PC-3 (cell line): ENCODE data around the gene MAGI2. TPM values are rescaled to one million over a fixed set of nuclear protein-coding genes. Genes with fewer than 3 reads are reported as not detected.
"Not testable (repeated sequence)": the region's sequence is repeated elsewhere in the genome, so short reads cannot be mapped to it uniquely, and the experiment has no call there.

Experiments used
- ATAC-seq: fragments of 200-7000 bp; cut with Tn5 transposase; 2 replicates; pipeline ENCODE4 v1.9.1; 2020; ENCODE audit warnings: mild to moderate bottlenecking, moderate library complexity
- BruUV-seq: library from RNA; stranded (reverse); fragments of 400-500 nt; replicated peaks from 2 replicates; lab custom pipeline; 2021; lab: Mats Ljungman, UMichigan
- CTCF ChIA-PET: fragments of 300-600 bp; sonication (Branson Sonifier 250); formaldehyde crosslinking; loops from one replicate; lab custom pipeline; 2022; ENCODE audit warnings: antibody characterized with exemption; lab: Charles Lee
- POLR2A ChIA-PET: fragments of 300-600 bp; sonication (Branson Sonifier 250); formaldehyde crosslinking; loops from one replicate; lab custom pipeline; 2022; ENCODE audit warnings: antibody characterized with exemption; ENCODE audit not compliant: unreplicated experiment; lab: Charles Lee
- DNase-seq: peaks from one replicate; pipeline ENCODE4 v3.0.0-alpha.2; 2015
- H2AFZ ChIP-seq: fragments of 300-600 bp; sonication (generic); 2 replicates; pipeline ENCODE4 v1.6.0; 2016; ENCODE audit warnings: antibody characterized with exemption, low read length
- H3F3A ChIP-seq: fragments of 300-600 bp; sonication (generic); one replicate; pipeline ENCODE4 v1.6.0; 2017; ENCODE audit warnings: antibody characterized with exemption, low read length, control low read depth, mild to moderate bottlenecking; ENCODE audit not compliant: unreplicated experiment
- H3K27ac ChIP-seq: fragments of 300-600 bp; sonication (generic); 2 replicates; pipeline ENCODE4 v1.5.1; 2016; ENCODE audit warnings: mild to moderate bottlenecking, low read length
- H3K27me3 ChIP-seq: fragments of 300-600 bp; sonication (generic); 2 replicates; pipeline ENCODE4 v1.6.1; 2016; ENCODE audit warnings: low read length, mixed read lengths
- H3K36me3 ChIP-seq: fragments of 300-600 bp; sonication (generic); 2 replicates; pipeline ENCODE4 v1.6.1; 2016; ENCODE audit warnings: low read depth, mixed run types, low read length, mixed read lengths
- H3K4me1 ChIP-seq: fragments of 300-600 bp; sonication (generic); 2 replicates; pipeline ENCODE4 v1.5.1; 2016; ENCODE audit warnings: low read length; ENCODE audit not compliant: insufficient read depth
- H3K4me2 ChIP-seq: fragments of 300-600 bp; sonication (generic); 2 replicates; pipeline ENCODE4 v1.6.0; 2016; ENCODE audit warnings: low read length
- H3K4me3 ChIP-seq: fragments of 300-600 bp; sonication (generic); 2 replicates; pipeline ENCODE4 v1.5.1; 2016; ENCODE audit warnings: mild to moderate bottlenecking, low read length, mixed read lengths
- H3K79me2 ChIP-seq: fragments of 300-600 bp; sonication (generic); 2 replicates; pipeline ENCODE4 v1.6.1; 2017; ENCODE audit warnings: low read length, mixed read lengths
- H3K9ac ChIP-seq: fragments of 300-600 bp; sonication (generic); 2 replicates; pipeline ENCODE4 v1.6.0; 2016; ENCODE audit warnings: mild to moderate bottlenecking, low read length
- H3K9me2 ChIP-seq: fragments of 300-600 bp; sonication (generic); replicated peaks from 2 replicates; pipeline ENCODE4 v1.6.1; 2016; ENCODE audit warnings: mixed run types, low read length, mixed read lengths
- H3K9me3 ChIP-seq: fragments of 300-600 bp; sonication (generic); 2 replicates; pipeline ENCODE4 v1.6.1; 2016; ENCODE audit warnings: low read length, mixed read lengths
- H4K20me1 ChIP-seq: fragments of 300-600 bp; sonication (generic); 2 replicates; pipeline ENCODE4 v1.6.1; 2016; ENCODE audit warnings: low read length, mixed read lengths
- EZH2 ChIP-seq: fragments of 300-600 bp; sonication (generic); IDR thresholded peaks from one replicate; pipeline ENCODE4 v1.6.1; 2017; ENCODE audit warnings: antibody characterized with exemption, mild to moderate bottlenecking, low read length; ENCODE audit not compliant: unreplicated experiment
- EZH2phosphoT487 ChIP-seq: fragments of 300-600 bp; sonication (generic); IDR thresholded peaks from 2 replicates; pipeline ENCODE4 v1.6.1; 2018; ENCODE audit warnings: mild to moderate bottlenecking, antibody characterized with exemption, low read length, borderline replicate concordance
- intact Hi-C: fragments of 100-400 bp; cut with micrococcal nuclease; formaldehyde crosslinking; loops from 2 replicates; pipeline ENCODE4 v1.9.0; 2023
- total RNA-seq: library from RNA; depleted of rRNA; stranded (reverse); fragments of >200 nt; gene quantifications from 2 replicates; pipeline ENCODE4 v1.2.3, GENCODE V29; 2014
- TF ChIP-seq, protein P1 (sequence below): fragments of 300-600 bp; sonication (generic); conservative IDR thresholded peaks from 2 replicates; pipeline ENCODE4 v1.5.1; 2017; ENCODE audit warnings: antibody characterized with exemption, low read depth, mild to moderate bottlenecking, low read length

Gene MAGI2
- total RNA-seq, 1 experiment from 2014 or later, result not detected

DNA sequence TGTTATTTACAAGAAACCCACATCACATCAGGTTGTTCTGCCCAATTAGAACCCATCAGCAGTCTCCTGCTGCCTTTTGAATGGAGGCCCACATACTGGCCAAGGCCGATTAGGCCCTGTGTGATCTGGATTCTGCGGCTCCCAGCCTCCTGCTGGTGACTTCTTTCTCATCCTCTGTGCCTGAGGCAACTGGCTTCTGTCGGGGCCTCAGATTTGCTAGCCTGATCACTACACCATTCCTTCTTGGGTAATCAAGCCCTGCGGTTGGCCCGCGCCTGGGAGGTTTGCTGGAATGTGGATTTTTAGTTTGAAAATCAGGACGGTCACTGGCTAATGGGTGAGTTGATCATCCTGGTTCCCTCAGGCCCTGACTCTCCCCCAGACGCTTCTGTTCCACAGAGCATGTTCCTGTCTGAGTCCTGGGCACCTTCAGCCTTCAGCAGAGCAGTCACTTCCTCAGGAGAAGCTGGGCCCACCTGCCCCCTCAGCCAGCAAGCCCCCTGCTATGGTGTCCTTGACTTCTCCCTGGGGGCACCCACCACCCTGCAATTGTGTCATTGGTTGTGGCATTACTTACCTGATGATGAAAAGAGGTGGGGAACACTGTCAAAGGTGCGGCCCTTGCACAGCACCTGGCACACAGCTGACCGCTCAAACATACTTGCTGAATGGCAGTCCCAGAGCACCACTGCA lies 1447.3 kb downstream of the MAGI2 start:
- ATAC-seq (no peak), DNase-seq (no peak)
- Histone ChIP-seq H2AFZ (no peak overlapping the region), H3K4me2 (no peak overlapping the region), H3K9ac (no peak overlapping the region), H4K20me1 (no peaks in the 10 kb centered on the region), H3K36me3 (no peaks in the 10 kb centered on the region), H3K9me2 (no peaks in the 10 kb centered on the region), H3K27ac (no peak overlapping the region), H3K9me3 (no peaks in the 10 kb centered on the region), H3K79me2 (no peaks in the 10 kb centered on the region), H3K4me3 (no peak overlapping the region), H3K27me3 (no peaks in the 10 kb centered on the region), H3F3A (no peaks in the 10 kb centered on the region), H3K4me1 (no peaks in the 10 kb centered on the region)
- no peak for TF ChIP-seq EZH2
- TF ChIP-seq EZH2phosphoT487, result no peak
- TF ChIP-seq, protein P1, sequence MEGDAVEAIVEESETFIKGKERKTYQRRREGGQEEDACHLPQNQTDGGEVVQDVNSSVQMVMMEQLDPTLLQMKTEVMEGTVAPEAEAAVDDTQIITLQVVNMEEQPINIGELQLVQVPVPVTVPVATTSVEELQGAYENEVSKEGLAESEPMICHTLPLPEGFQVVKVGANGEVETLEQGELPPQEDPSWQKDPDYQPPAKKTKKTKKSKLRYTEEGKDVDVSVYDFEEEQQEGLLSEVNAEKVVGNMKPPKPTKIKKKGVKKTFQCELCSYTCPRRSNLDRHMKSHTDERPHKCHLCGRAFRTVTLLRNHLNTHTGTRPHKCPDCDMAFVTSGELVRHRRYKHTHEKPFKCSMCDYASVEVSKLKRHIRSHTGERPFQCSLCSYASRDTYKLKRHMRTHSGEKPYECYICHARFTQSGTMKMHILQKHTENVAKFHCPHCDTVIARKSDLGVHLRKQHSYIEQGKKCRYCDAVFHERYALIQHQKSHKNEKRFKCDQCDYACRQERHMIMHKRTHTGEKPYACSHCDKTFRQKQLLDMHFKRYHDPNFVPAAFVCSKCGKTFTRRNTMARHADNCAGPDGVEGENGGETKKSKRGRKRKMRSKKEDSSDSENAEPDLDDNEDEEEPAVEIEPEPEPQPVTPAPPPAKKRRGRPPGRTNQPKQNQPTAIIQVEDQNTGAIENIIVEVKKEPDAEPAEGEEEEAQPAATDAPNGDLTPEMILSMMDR, result no peak
- no TSS peak for BruUV-seq
- intact Hi-C loops, result no loop called here
- CTCF ChIA-PET, result no interaction called here
- POLR2A ChIA-PET, result no interaction called here

DNA sequence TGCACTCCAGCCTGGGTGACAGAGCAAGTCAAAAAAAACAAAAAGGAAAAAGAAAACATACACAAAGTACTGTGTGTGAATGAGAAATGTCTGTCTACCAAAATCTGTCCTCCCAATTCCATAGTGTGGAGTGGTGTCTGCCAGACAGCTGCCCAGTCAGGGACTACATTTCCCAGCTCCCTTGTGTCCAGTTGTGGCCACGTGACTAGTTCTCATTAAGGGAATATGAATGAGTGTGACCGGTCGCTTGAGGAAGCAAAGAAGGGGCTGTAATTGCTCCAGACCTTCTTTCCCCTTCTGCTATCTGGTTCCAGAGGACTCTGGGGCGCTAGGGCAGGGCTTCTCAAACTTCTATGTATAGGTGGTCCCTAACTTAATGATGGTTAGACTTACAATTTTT lies 1450.8 kb downstream of the MAGI2 start:
- ATAC-seq, result no peak

DNA sequence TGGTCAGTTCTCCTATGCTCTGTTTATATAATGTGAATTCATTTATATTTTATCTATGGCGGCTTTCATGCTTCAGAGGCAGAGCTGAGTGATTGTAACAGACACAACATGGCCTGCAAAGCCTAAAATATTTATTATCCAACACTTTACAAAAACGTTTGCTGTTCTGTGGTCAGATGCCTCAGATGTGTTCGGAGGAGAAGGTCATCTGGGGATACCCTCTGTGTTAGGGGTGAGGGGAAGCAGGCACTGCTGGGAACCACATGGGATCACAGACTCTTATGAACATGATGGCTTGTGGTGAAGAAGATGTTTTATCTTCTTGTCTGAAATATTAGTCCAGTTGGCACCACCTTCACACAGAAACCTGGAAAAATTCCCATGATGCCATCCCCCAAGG lies 1451.4 kb downstream of the MAGI2 start:
- ATAC-seq (no peak), DNase-seq (no peak)
- H3K9me2 ChIP-seq, result no peaks in the 10 kb centered on the region
- no peaks in the 10 kb centered on the region for H3K79me2 ChIP-seq
- no peaks in the 10 kb centered on the region for H3K27me3 ChIP-seq
- H3F3A ChIP-seq, result no peaks in the 10 kb centered on the region
- POLR2A ChIA-PET, result no interaction called here
- H3K4me2 ChIP-seq, result no peak overlapping the region
- H3K9ac ChIP-seq, result no peak overlapping the region
- H2AFZ ChIP-seq, result no peak overlapping the region
- no peaks in the 10 kb centered on the region for H3K4me1 ChIP-seq
- H3K4me3 ChIP-seq, result no peak overlapping the region
- BruUV-seq, result no TSS peak
- CTCF ChIA-PET, result no interaction called here
- TF ChIP-seq, protein P1, result no peak
- no peak for TF ChIP-seq EZH2
- no peak for TF ChIP-seq EZH2phosphoT487
- intact Hi-C loops, result no loop called here
- H4K20me1 ChIP-seq, result no peaks in the 10 kb centered on the region
- no peak overlapping the region for H3K27ac ChIP-seq
- H3K36me3 ChIP-seq, result no peaks in the 10 kb centered on the region
- no peaks in the 10 kb centered on the region for H3K9me3 ChIP-seq

More for the DNA sequence above, 1450.8 kb downstream of the MAGI2 start:
- intact Hi-C loops, result no loop called here
- Histone ChIP-seq H3K4me3 (no peak overlapping the region), H3K9me2 (no peaks in the 10 kb centered on the region), H3K4me2 (no peak overlapping the region), H2AFZ (no peak overlapping the region), H3K27ac (no peak overlapping the region), H3K36me3 (no peaks in the 10 kb centered on the region), H3K4me1 (no peaks in the 10 kb centered on the region), H3K79me2 (no peaks in the 10 kb centered on the region), H3F3A (no peaks in the 10 kb centered on the region), H4K20me1 (no peaks in the 10 kb centered on the region), H3K9me3 (no peaks in the 10 kb centered on the region), H3K9ac (no peak overlapping the region), H3K27me3 (no peaks in the 10 kb centered on the region)
- ChIA-PET POLR2A (no interaction called here), CTCF (no interaction called here)
- no TSS peak for BruUV-seq
- no peak for TF ChIP-seq EZH2
- TF ChIP-seq, protein P1, result no peak
- TF ChIP-seq EZH2phosphoT487, result no peak
- no peak for DNase-seq

DNA sequence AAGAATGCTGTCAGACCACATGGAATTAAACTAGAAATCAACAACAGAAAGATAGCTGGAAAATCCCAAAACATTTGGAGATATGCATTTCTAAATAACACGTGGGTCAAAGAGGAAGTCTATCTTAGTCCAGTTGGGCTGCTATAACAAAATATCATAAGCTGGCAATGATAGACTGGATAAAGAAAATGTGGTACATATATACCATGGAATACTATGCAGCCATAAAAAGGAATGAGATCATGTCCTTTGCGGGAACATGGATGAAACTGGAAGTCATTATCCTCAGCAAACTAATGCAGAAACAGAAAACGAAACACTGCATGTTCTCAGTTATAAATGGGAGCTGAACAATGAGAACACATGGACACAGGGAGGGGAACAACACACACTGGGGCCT lies 1454.3 kb downstream of the MAGI2 start:
- H3K27ac ChIP-seq, DNase-seq, H3K79me2 ChIP-seq, CTCF ChIA-PET, H3K4me2 ChIP-seq, BruUV-seq, ATAC-seq, H3K27me3 ChIP-seq, H3K9me3 ChIP-seq, H3K9me2 ChIP-seq, H3K36me3 ChIP-seq, intact Hi-C loops, H3F3A ChIP-seq, H4K20me1 ChIP-seq, H3K4me1 ChIP-seq, H3K4me3 ChIP-seq, H2AFZ ChIP-seq, H3K9ac ChIP-seq: not testable (repeated sequence)
- POLR2A ChIA-PET, result interaction anchor here (0.6 kb wide), 1 partner anchor 142 kb away, joined by 6 read pairs; no protein-coding TSS in a partner anchor
